DOHH2 (cell line): ENCODE data around the gene BLOC1S5.

Experiments used
- H3F3A ChIP-seq: fragments of 200-600 bp; sonication (generic), shearing (Covaris generic); 2 replicates; pipeline ENCODE4 v1.6.0; 2016; ENCODE audit warnings: antibody characterized with exemption, mild to moderate bottlenecking; ENCODE audit not compliant: control insufficient read depth, insufficient read depth
- H3K27ac ChIP-seq: fragments of 200-600 bp; sonication (generic); 2 replicates; pipeline ENCODE4 v1.5.1; 2014; ENCODE audit warnings: low read depth, mild to moderate bottlenecking, low read length, moderate library complexity
- H3K27me3 ChIP-seq: fragments of 200-600 bp; sonication (generic); 2 replicates; pipeline ENCODE4 v1.6.1; 2014; ENCODE audit warnings: mild to moderate bottlenecking, low read length, mixed read lengths; ENCODE audit not compliant: control insufficient read depth
- H3K36me3 ChIP-seq: fragments of 200-600 bp; sonication (generic); 2 replicates; pipeline ENCODE4 v1.6.1; 2014; ENCODE audit warnings: mild to moderate bottlenecking, low read length, moderate library complexity, mixed read lengths; ENCODE audit not compliant: control insufficient read depth
- H3K4me1 ChIP-seq: fragments of 200-600 bp; sonication (generic); 2 replicates; pipeline ENCODE4 v1.6.1; 2014; ENCODE audit warnings: mild to moderate bottlenecking, low read length, mixed read lengths; ENCODE audit not compliant: control insufficient read depth
- H3K4me2 ChIP-seq: fragments of 200-600 bp; sonication (generic); 2 replicates; pipeline ENCODE4 v1.6.0; 2014; ENCODE audit warnings: mild to moderate bottlenecking, low read length, moderate library complexity
- H3K4me3 ChIP-seq: fragments of 200-600 bp; sonication (generic); 2 replicates; pipeline ENCODE4 v1.5.1; 2014; ENCODE audit warnings: mild to moderate bottlenecking, low read length, mixed read lengths
- H3K79me2 ChIP-seq: fragments of 200-600 bp; sonication (generic); 2 replicates; pipeline ENCODE4 v1.6.1; 2014; ENCODE audit warnings: mild to moderate bottlenecking, low read length, mixed read lengths; ENCODE audit not compliant: control insufficient read depth
- H3K9me2 ChIP-seq: fragments of 200-600 bp; sonication (generic); replicated peaks from 2 replicates; pipeline ENCODE4 v1.6.1; 2014; ENCODE audit warnings: mild to moderate bottlenecking, low read length, mixed read lengths; ENCODE audit not compliant: control insufficient read depth
- H3K9me3 ChIP-seq: fragments of 200-600 bp; sonication (generic); 2 replicates; pipeline ENCODE4 v1.6.1; 2014; ENCODE audit warnings: antibody characterized with exemption, low read length, mixed read lengths; ENCODE audit not compliant: control insufficient read depth, insufficient read depth
- H4K20me1 ChIP-seq: fragments of 200-600 bp; sonication (generic); 2 replicates; pipeline ENCODE4 v1.6.0; 2014; ENCODE audit warnings: low read depth, mild to moderate bottlenecking, antibody characterized with exemption, low read length, moderate library complexity; ENCODE audit not compliant: control insufficient read depth, insufficient read depth
- CTCF ChIP-seq: fragments of 200-600 bp; sonication (generic); IDR thresholded peaks from one replicate; pipeline ENCODE4 v1.5.1; 2014; ENCODE audit warnings: antibody characterized with exemption, mild to moderate bottlenecking, low read depth, low read length; ENCODE audit not compliant: poor library complexity, severe bottlenecking
- EZH2phosphoT487 ChIP-seq: fragments of 200-600 bp; sonication (generic); IDR thresholded peaks from 2 replicates; pipeline ENCODE4 v1.6.1; 2017; ENCODE audit warnings: borderline replicate concordance, mild to moderate bottlenecking, antibody characterized with exemption, low read length, moderate library complexity, mixed read lengths

The BLOC1S5 gene

DNA sequence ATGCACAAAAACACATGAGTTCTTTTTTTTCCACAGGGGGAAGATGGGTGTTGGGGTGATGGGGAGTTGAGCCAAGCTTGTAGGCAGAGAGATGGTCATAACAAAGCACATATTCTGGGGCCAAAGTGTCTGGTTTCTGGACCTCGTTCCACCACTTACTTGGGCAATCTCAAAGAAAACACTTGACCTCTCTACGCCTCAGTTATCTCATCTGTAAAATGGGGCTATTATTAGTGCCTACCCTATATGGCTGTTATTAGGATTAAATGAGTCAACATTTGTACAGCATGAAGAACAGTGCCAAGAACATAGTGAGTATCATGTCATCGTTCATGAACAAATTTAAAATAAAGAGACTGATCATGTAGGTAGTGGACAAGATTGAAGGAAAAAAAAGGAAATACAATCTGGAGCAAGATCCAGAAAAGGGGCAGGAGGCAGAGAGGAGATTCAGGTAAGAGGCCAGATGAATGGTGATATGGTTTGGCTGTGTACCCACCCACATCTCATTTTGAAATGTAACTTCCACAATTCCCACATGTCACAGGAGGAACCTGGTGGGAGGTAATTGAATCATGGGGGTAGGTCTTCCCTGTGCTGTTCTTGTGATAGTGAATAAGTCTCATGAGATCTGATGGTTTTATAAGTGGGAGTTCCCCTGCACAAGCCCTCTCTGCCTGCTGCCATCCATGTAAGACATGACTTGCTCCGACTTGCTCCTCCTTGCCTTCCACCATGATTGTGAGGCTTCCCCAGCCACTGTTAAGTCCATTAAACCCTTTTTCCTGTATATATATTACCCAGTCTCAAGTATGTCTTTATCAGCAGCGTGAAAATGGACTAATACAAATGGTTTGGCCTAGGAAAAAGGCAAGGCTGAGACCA, 23.9 kb upstream of the BLOC1S5 start:
- H3K27ac ChIP-seq, result no peak overlapping the region
- H3K4me3 ChIP-seq, result no peak overlapping the region
- H3K27me3 ChIP-seq, result no peaks in the 10 kb centered on the region
- H3K9me3 ChIP-seq, result no peaks in the 10 kb centered on the region
- no peaks in the 10 kb centered on the region for H3K4me1 ChIP-seq
- H3K79me2 ChIP-seq, result peaks cover 60% of the 10 kb centered on the region
- no peaks in the 10 kb centered on the region for H3K9me2 ChIP-seq
- H3K36me3 ChIP-seq, result peaks cover 94% of the 10 kb centered on the region
- TF ChIP-seq EZH2phosphoT487 (no peak), CTCF (no peak)
- no peak overlapping the region for H3K4me2 ChIP-seq
- H3F3A ChIP-seq, result no peaks in the 10 kb centered on the region
- peaks cover 7% of the 10 kb centered on the region; the same call in 1 of the 2 replicates for H4K20me1 ChIP-seq

- peaks cover 57% of the 10 kb centered on the region for H3K79me2 ChIP-seq
- H3K27me3 ChIP-seq, result no peaks in the 10 kb centered on the region
- no peaks in the 10 kb centered on the region for H3K9me3 ChIP-seq
- H3K27ac ChIP-seq, result no peak overlapping the region
- no peak overlapping the region for H3K4me3 ChIP-seq
- H3K9me2 ChIP-seq, result no peaks in the 10 kb centered on the region
- H3K36me3 ChIP-seq, result peaks cover 90% of the 10 kb centered on the region
- no peak for TF ChIP-seq EZH2phosphoT487
- no peak for TF ChIP-seq CTCF
- peaks cover 7% of the 10 kb centered on the region; the same call in 1 of the 2 replicates for H4K20me1 ChIP-seq
- H3K4me2 ChIP-seq, result no peak overlapping the region
- no peaks in the 10 kb centered on the region for H3K4me1 ChIP-seq
- 0 out of 2 replicates have a peak, but pooled peaks cover 4% of the 10 kb centered on the region for H3F3A ChIP-seq
Measured at GRCh38 chr6:8086755-8087306, 22.6 kb upstream of the BLOC1S5 start.

GRCh38 chr6:8085053-8085511, 20.9 kb upstream of the BLOC1S5 start:
- peaks cover 44% of the 10 kb centered on the region for H3K79me2 ChIP-seq
- H3F3A ChIP-seq, result peaks cover 9% of the 10 kb centered on the region; the same call in 1 of the 2 replicates
- H3K27me3 ChIP-seq, result no peaks in the 10 kb centered on the region
- no peak overlapping the region for H3K4me2 ChIP-seq
- no peaks in the 10 kb centered on the region for H3K9me3 ChIP-seq
- H3K9me2 ChIP-seq, result no peaks in the 10 kb centered on the region
- H3K27ac ChIP-seq, result no peak overlapping the region
- H3K4me1 ChIP-seq, result no peaks in the 10 kb centered on the region
- no peak overlapping the region for H3K4me3 ChIP-seq
- no peak for TF ChIP-seq CTCF
- no peak for TF ChIP-seq EZH2phosphoT487
- H4K20me1 ChIP-seq, result peaks cover 7% of the 10 kb centered on the region; the same call in 1 of the 2 replicates
- peaks cover 91% of the 10 kb centered on the region for H3K36me3 ChIP-seq
